Measurements from ENCODE around the gene DCLK1. TPM values are rescaled to one million over a fixed set of nuclear protein-coding genes. Genes with fewer than 3 reads are reported as not detected.

Gene DCLK1
- total RNA-seq, 1 experiment from 2014 or later: not detected

- ATAC-seq: no peak
- DNase-seq (ENCODE audit: low read depth, low spot score): no peak
- CTCF ChIA-PET: no interaction called here
These were observed 292.8 kb downstream of the DCLK1 start for GRCh38 chr13:35838356-35838755.

DNA sequence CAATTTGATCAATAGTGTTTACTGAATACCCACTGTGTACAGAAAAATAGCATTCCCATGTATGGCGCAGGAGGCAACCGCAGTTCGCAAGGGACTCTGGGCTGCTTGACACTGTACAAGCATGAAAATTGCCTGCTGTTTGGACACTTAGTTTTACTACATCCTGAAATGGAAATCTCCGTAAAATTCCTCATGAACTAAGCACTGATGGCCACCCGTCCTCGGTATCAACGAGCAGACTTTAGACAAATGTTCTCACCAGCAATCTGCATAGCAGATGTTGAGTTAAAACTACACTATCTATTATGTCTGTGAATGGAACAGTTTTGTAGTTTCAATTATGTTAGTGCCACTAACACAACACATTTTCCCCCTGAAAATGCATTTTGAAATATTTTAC lies 294.7 kb downstream of the DCLK1 start:
- intact Hi-C loops (cut with micrococcal nuclease; ENCODE audit: unreplicated experiment): no loop called here
- ChIA-PET CTCF (no interaction called here), POLR2A (no interaction called here)

More at GRCh38 chr13:35838356-35838755, 292.8 kb downstream of the DCLK1 start:
- no peaks in the 10 kb centered on the region for H3K9me3 ChIP-seq (ENCODE audit: control insufficient read depth, insufficient read depth, low read depth, low read length)
- no peak overlapping the region for H3K4me3 ChIP-seq (ENCODE audit: low read depth in 2 of 2, low read length in 2 of 2)
- H3K27ac ChIP-seq (ENCODE audit: low read length): no peak overlapping the region
- H3K4me1 ChIP-seq (ENCODE audit: control insufficient read depth, insufficient read depth, low read length): no peaks in the 10 kb centered on the region
- in situ Hi-C loops (cut with HindIII; ENCODE audit: low pct_unique_long_range_greater_than_20kb, low sequenced_read_pairs) (no loop called here), intact Hi-C loops (cut with micrococcal nuclease; ENCODE audit: unreplicated experiment) (no loop called here)
- TF ChIP-seq TCF7L2 (IDR thresholded peaks at IDR 0.05; ENCODE audit: low read depth, low read length): no peak
- TF ChIP-seq, protein P1, sequence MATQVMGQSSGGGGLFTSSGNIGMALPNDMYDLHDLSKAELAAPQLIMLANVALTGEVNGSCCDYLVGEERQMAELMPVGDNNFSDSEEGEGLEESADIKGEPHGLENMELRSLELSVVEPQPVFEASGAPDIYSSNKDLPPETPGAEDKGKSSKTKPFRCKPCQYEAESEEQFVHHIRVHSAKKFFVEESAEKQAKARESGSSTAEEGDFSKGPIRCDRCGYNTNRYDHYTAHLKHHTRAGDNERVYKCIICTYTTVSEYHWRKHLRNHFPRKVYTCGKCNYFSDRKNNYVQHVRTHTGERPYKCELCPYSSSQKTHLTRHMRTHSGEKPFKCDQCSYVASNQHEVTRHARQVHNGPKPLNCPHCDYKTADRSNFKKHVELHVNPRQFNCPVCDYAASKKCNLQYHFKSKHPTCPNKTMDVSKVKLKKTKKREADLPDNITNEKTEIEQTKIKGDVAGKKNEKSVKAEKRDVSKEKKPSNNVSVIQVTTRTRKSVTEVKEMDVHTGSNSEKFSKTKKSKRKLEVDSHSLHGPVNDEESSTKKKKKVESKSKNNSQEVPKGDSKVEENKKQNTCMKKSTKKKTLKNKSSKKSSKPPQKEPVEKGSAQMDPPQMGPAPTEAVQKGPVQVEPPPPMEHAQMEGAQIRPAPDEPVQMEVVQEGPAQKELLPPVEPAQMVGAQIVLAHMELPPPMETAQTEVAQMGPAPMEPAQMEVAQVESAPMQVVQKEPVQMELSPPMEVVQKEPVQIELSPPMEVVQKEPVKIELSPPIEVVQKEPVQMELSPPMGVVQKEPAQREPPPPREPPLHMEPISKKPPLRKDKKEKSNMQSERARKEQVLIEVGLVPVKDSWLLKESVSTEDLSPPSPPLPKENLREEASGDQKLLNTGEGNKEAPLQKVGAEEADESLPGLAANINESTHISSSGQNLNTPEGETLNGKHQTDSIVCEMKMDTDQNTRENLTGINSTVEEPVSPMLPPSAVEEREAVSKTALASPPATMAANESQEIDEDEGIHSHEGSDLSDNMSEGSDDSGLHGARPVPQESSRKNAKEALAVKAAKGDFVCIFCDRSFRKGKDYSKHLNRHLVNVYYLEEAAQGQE (IDR thresholded peaks at IDR 0.05; ENCODE audit: insufficient read depth in 1 of 2, low read depth in 2 of 2, low read length in 1 of 2): no peak
- TF ChIP-seq POLR2AphosphoS5 (IDR thresholded peaks at IDR 0.05; ENCODE audit: low read depth, low read length): no peak
- no peak for TF ChIP-seq SIN3A (IDR thresholded peaks at IDR 0.05; ENCODE audit: borderline replicate concordance, insufficient read depth, low read depth, low read length)
- TF ChIP-seq, protein P2, sequence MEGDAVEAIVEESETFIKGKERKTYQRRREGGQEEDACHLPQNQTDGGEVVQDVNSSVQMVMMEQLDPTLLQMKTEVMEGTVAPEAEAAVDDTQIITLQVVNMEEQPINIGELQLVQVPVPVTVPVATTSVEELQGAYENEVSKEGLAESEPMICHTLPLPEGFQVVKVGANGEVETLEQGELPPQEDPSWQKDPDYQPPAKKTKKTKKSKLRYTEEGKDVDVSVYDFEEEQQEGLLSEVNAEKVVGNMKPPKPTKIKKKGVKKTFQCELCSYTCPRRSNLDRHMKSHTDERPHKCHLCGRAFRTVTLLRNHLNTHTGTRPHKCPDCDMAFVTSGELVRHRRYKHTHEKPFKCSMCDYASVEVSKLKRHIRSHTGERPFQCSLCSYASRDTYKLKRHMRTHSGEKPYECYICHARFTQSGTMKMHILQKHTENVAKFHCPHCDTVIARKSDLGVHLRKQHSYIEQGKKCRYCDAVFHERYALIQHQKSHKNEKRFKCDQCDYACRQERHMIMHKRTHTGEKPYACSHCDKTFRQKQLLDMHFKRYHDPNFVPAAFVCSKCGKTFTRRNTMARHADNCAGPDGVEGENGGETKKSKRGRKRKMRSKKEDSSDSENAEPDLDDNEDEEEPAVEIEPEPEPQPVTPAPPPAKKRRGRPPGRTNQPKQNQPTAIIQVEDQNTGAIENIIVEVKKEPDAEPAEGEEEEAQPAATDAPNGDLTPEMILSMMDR (IDR thresholded peaks at IDR 0.05): no peak
- BruUV-seq (replicated peaks): no TSS peak
- POLR2A ChIA-PET: no interaction called here
- no peaks in the 10 kb centered on the region for H3K27me3 ChIP-seq (ENCODE audit: control insufficient read depth, insufficient read depth, low read length)
- no peaks in the 10 kb centered on the region for H3K36me3 ChIP-seq (ENCODE audit: control insufficient read depth, insufficient read depth, low read length)

More for the DNA sequence above, 294.7 kb downstream of the DCLK1 start:
- Histone ChIP-seq H3K4me3 (ENCODE audit: low read depth in 2 of 2, low read length in 2 of 2) (no peak overlapping the region), H3K27ac (ENCODE audit: low read length) (no peak overlapping the region), H3K27me3 (ENCODE audit: control insufficient read depth, insufficient read depth, low read length) (no peaks in the 10 kb centered on the region), H3K9me3 (ENCODE audit: control insufficient read depth, insufficient read depth, low read depth, low read length) (no peaks in the 10 kb centered on the region), H3K4me1 (ENCODE audit: control insufficient read depth, insufficient read depth, low read length) (no peaks in the 10 kb centered on the region), H3K36me3 (ENCODE audit: control insufficient read depth, insufficient read depth, low read length) (no peaks in the 10 kb centered on the region)
- no TSS peak for BruUV-seq (replicated peaks)
- ATAC-seq: no peak
- DNase-seq (ENCODE audit: low read depth, low spot score): no peak
- in situ Hi-C loops (cut with HindIII; ENCODE audit: low pct_unique_long_range_greater_than_20kb, low sequenced_read_pairs): no loop called here
- TF ChIP-seq, protein P2 (IDR thresholded peaks at IDR 0.05): no peak
- no peak for TF ChIP-seq SIN3A (IDR thresholded peaks at IDR 0.05; ENCODE audit: borderline replicate concordance, insufficient read depth, low read depth, low read length)
- TF ChIP-seq TCF7L2 (IDR thresholded peaks at IDR 0.05; ENCODE audit: low read depth, low read length): no peak
- TF ChIP-seq, protein P1 (IDR thresholded peaks at IDR 0.05; ENCODE audit: insufficient read depth in 1 of 2, low read depth in 2 of 2, low read length in 1 of 2): no peak
- TF ChIP-seq POLR2AphosphoS5 (IDR thresholded peaks at IDR 0.05; ENCODE audit: low read depth, low read length): no peak
